Endometrial microvascular endothelial cells (primary cell): ENCODE measurements around the gene ELAVL2. TPM values are rescaled to one million over a fixed set of nuclear protein-coding genes. Genes with fewer than 3 reads are reported as not detected.
"Not testable (repeated sequence)": the region's sequence is repeated elsewhere in the genome, so short reads cannot be mapped to it uniquely, and the experiment has no call there.

Experiments used
- in situ Hi-C: cut with HindIII; loops from 2 replicates; pipeline ENCODE4 v1.10.0; 2017; ENCODE audit warnings: low sequenced_read_pairs, low pct_unique_long_range_greater_than_20kb; ENCODE audit errors: inconsistent ontology term
- total RNA-seq: library from RNA; depleted of rRNA; stranded (reverse); fragments of >200 nt; gene quantifications from one replicate; pipeline ENCODE4 v1.2.3, GENCODE V29; 2015; ENCODE audit errors: inconsistent ontology term

Gene ELAVL2
- total RNA-seq, 1 donor from 2014 or later, result not detected

- in situ Hi-C loops, result no loop called here
Measured at GRCh38 chr9:23736293-23736692, 89.7 kb downstream of the ELAVL2 start.

GRCh38 chr9:23733495-23734078, 92.5 kb downstream of the ELAVL2 start:
- in situ Hi-C loops, result no loop called here

- in situ Hi-C loops, result no loop called here
Measured at GRCh38 chr9:23731353-23731752, 94.7 kb downstream of the ELAVL2 start.

GRCh38 chr9:23730364-23730763, 95.7 kb downstream of the ELAVL2 start:
- in situ Hi-C loops, result no loop called here

- in situ Hi-C loops, result no loop called here
Measured at GRCh38 chr9:23728736-23729135, 97.3 kb downstream of the ELAVL2 start.

- in situ Hi-C loops, result no loop called here
Measured at GRCh38 chr9:23725279-23725946, 100.6 kb downstream of the ELAVL2 start.

- in situ Hi-C loops, result no loop called here
Measured at GRCh38 chr9:23723672-23724071, 102.4 kb downstream of the ELAVL2 start.

GRCh38 chr9:23723048-23723447, 103.0 kb downstream of the ELAVL2 start:
- in situ Hi-C loops, result not testable (repeated sequence)

- in situ Hi-C loops, result no loop called here
Measured at GRCh38 chr9:23721466-23721865, 104.6 kb downstream of the ELAVL2 start.

GRCh38 chr9:23717505-23717904, 108.5 kb downstream of the ELAVL2 start:
- in situ Hi-C loops, result no loop called here

GRCh38 chr9:23707249-23707648, 118.8 kb downstream of the ELAVL2 start:
- in situ Hi-C loops, result no loop called here

GRCh38 chr9:23702311-23702922, 123.6 kb downstream of the ELAVL2 start:
- in situ Hi-C loops, result no loop called here

- in situ Hi-C loops, result no loop called here
Measured at GRCh38 chr9:23701291-23701690, 124.7 kb downstream of the ELAVL2 start.

GRCh38 chr9:23700359-23700758, 125.7 kb downstream of the ELAVL2 start:
- in situ Hi-C loops, result no loop called here

- in situ Hi-C loops, result no loop called here
Measured at GRCh38 chr9:23698161-23698560, 127.9 kb downstream of the ELAVL2 start.

GRCh38 chr9:23695572-23695971, 130.5 kb downstream of the ELAVL2 start:
- in situ Hi-C loops, result no loop called here

- in situ Hi-C loops, result no loop called here
Measured at GRCh38 chr9:23693374-23693773, 132.7 kb downstream of the ELAVL2 start.

GRCh38 chr9:23686896-23687295, 139.1 kb downstream of the ELAVL2 start:
- in situ Hi-C loops, result no loop called here

GRCh38 chr9:23686257-23686656, 139.8 kb downstream of the ELAVL2 start:
- in situ Hi-C loops, result no loop called here

GRCh38 chr9:23683611-23684061, 142.4 kb downstream of the ELAVL2 start:
- in situ Hi-C loops, result no loop called here
